HL-60 (cell line): ENCODE results near the gene TMEM179.
A peak's percentile ranks its signal among the peaks of the same experiment; 100 is the strongest.

ENCODE experiments used
- CTCF ChIP-seq: IDR thresholded peaks from one replicate; pipeline ENCODE4 v1.5.1; 2011; ENCODE audit warnings: low read length, control low read depth, inconsistent platforms; ENCODE audit not compliant: insufficient read depth
- REST ChIP-seq: IDR thresholded peaks from 2 replicates; pipeline ENCODE4 v1.6.1; 2012; ENCODE audit warnings: low read depth; ENCODE audit not compliant: insufficient replicate concordance

GRCh38 chr14:104604458-104605449, at the start of gene TMEM179:
- TF ChIP-seq CTCF (no peak), REST (peak; percentile 94)
